ENCODE measurements around the gene LIMK2.
A peak's percentile ranks its signal among the peaks of the same experiment; 100 is the strongest.
"Not testable (repeated sequence)": the region's sequence is repeated elsewhere in the genome, so short reads cannot be mapped to it uniquely, and the experiment has no call there.

Gene LIMK2

DNA sequence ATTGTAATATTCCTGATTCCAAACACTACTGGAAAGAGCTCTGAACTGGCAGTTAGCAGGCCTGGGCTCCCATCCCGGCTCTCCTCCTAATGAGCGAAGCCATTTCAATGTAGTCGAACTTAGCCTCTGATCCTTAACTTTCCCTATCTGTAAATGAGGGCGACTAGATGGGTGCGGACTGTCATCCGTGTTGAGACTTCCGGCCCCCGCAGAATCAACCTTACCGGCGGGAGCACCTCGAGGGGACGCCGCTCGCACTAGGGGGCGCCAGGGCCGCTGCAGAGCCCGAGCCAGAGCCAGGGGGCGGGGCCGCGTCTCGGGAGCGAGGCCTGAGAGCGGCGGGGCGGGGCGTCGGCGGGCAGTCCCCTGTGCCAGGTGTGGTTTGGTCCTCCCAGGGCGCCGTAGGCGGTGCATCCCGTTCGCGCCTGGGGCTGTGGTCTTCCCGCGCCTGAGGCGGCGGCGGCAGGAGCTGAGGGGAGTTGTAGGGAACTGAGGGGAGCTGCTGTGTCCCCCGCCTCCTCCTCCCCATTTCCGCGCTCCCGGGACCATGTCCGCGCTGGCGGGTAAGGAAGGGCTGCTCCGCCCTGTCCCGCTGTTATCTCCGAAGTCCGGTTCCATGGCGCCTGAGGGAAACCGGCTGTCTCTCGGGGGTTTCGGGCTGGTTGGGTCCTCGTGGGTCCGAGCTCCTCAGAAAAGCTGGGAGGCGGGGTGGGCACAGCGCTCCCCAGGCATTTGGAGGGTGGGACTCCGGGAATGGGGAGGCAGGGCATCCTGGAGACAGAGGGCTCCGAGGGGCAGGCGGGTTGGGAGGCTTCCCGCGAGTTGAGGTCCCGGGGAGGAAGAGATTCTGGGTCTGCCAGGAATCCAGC is at the start of gene LIMK2:
LIMK2 (plus strand) TSS at position 437 of the 869 bp plus-strand sequence; CDS start at position 548, 111 bp downstream.
- peak; percentile 97 for DNase-seq (ENCODE audit: low spot score)

DNA sequence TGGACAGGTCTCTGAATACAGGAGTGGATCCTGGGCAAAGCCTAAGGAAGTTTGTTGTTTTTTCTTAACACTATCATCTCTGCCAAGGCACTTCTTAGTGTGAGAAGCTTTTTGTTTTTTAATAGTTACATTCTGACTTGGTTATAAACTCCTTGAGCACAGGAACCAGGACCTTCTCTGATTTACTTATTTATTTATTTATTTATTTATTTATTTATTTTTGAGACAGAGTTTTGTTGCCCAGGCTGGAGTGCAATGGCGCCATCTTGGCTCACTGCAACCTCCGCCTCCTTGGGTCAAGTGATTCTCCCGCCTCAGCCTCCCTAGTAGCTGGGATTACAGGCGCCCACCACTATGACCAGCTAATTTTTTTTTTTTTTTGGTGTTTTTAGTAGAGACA is 41.1 kb upstream of the LIMK2 start:
- no peak for DNase-seq (ENCODE audit: low spot score)

DNA sequence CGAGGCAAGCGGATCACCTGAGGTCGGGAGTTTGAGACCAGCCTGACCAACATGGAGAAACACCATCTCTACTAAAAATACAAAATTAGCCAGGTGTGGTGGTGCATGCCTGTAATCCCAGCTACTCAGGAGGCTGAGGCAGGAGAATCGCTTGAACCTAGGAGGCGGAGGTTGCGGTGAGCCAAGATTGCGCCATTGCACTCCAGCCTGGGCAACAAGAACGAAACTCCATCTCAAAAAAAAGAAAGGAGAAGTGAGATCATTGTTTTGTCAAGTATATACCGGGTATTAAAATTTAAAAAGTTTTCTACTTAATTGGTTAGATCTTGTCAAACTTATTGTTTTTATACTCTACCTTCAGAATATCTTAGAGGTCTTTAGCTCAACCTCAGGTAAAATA is 40.4 kb upstream of the LIMK2 start:
- not testable (repeated sequence) for DNase-seq (ENCODE audit: low spot score)

DNA sequence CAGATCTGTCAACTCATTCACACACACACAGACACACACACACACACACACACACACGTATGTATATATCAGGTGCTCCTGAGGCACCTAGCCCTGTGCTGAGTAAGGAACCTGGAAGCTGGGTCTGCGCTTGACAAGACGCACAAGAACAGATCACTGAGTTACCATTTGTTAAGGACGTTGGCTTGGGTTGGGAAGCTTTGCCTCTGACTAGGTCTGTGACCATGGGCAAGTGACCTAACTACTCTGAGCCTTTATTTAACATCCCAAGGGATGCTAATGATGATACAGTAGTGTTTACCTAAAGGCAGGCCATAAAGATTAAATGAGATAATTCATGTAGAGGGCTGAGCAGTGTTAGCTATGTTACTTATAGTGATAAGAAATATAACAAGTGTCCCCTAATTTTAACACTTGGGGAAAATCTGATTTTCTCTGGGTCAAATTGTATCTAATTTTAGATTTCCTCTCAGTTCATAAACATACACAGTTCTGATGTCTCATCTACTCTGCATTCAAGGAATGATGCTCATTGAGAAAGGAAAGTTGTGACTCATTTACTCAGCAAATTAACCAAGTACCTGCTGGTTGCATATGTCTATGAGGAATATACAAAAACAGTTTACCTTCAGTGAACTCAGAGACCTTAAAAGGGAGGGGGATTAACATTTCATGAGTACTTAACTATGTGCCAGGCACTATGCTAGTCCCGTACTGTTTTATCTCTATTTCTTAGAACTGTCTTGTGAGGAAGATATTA is 38.5 kb upstream of the LIMK2 start:
- DNase-seq (ENCODE audit: low spot score) = no peak

DNA sequence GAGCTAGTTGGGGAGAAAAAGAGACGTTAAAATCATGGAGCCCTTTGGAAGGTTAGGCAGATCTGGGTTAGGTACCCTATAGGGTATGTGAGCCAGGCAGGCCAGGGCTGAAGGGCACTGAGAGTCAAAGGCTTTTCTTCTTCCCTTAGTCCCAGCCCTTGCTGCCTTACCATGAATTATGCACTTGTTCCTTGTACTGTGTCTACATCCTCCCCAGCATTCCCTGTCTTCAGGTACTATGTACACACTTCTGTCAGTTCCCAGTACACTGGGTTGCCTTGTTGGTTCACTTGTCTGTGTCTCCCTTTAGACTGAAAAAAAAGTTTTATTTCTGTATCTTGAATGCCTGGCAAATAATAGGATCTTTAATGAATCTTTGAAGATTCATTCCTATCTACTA is 35.2 kb upstream of the LIMK2 start:
- DNase-seq (ENCODE audit: low spot score) = no peak

DNA sequence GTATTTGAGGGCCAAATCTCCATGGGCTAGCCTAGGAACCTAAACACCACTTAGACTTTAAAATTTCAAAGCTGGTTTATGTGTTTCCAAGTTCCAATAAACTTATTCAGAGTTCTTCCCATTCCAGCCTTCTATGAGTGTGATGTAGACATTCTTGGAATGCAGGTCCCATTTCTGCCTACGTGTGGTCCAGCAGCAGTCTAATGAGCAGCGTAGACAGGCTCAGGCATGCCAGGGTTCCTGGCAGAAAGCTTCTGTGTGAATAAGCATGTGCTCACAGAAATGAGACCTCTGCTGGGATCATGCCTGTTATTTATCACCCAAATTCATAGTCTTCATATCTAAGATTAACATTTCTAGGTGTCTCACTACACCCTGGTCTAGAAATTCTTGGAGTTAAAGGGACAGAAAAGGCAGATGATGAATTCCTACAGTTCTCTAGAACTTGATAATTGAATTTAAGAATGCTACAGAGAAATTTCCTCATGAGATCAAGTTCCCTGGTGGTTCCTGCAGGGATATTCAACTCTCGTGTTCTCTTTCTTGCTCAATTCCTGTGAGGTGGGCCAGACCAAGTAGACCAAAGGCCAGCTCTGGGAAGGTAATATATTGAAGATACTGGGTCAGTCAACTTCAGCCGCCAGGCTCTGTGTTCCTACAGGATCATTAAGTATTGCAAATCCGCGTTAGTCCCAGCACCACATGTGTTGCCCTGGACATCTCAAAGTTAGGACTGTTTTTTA is 34.5 kb upstream of the LIMK2 start:
- no peak for DNase-seq (ENCODE audit: low spot score)

DNA sequence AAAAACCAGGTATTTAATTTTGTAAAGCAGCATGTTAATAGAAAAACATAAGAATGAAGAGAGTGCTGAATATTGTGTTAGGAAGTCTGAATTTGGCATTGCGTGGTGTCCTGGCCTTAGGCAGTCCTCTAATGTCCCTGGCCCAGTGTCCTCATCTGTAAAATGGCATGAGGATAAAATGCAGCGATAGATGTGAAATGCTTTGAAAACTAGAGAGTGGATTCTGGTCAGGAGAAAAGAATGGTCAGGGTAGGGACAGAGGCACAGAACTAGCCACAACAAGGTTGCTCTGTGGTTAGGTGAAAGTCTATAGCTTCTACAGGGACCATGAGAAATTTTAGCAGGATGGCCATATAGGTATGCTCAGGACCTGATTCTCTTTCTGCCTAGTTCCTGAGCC is 33.2 kb upstream of the LIMK2 start:
- DNase-seq (ENCODE audit: low spot score) = no peak

DNA sequence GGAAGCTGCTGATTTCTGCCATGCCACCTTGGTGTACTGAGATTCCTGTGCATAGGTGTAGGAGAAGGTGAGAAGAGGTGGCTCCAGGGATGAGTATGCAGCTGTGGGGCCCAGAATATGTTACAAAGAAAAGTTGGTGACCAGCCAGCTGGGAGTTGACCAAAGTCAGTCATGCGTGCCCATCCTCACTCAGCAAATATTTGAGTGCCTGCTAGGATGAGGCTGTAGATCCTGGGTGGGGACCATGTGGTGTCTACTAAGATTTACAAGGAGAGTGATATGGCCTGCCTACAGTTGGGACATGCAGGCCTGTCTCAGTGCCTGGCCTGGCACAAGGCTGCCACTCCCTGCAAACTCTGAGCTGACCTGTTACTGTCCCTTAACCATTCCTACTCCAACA is 32.8 kb upstream of the LIMK2 start:
- peak; percentile 72 for DNase-seq (ENCODE audit: low spot score)

DNA sequence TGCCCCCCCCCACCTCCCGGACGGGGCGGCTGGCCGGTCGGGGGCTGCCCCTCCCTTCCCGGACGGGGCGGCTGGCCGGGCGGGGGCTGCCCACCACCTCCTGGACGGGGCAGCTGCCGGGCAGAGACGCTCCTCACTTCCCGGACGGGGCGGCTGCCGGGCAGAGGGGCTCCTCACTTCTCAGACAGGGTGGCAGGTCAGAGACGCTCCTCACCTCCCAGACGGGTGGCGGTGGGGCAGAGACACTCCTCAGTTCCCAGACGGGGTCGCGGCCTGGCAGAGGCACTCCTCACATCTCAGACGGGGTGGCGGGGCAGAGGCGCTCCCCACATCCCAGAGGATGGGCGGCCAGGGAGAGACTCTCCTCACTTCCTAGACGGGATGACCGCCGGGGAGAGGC is 28.1 kb upstream of the LIMK2 start:
- DNase-seq (ENCODE audit: low spot score) = no peak

DNA sequence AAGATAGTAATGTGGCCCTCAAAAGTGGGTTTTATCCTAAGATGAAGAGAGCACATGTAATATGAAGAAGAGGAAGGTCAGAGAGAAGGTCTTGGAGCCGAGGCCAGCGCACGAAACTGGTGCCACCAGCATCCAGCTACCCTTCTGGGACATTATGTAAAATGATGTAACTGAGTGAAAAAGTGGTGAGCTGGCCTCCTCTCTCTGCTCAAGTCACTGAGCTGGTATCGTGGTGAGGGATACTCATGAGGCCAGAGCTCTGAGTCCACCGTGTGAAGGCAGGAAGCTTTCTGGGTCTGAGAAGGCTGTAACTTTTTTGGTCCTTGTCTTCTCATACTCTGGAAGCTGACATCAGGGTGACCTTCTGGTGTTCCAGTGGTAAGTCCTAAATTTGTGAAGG is 27.0 kb upstream of the LIMK2 start:
- no peak for DNase-seq (ENCODE audit: low spot score)

DNA sequence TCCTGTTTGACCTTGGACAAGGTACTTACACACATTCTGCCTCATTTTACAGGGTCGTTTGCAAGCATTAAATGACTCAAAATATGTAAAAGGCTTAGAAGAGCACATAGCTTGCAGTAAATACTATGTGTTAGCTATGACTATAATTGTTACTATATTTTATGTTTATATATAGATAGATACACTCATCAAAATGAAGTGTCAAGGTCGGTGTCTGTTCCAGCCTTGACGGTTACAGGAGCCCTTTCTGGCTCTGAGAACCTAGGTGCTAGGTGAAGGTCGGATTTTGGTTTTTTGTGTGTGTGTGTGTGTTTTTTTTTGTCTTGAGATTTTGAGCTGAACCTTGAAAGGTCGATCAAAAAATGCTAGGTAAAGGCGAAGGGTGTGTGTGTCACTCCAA is 24.5 kb upstream of the LIMK2 start:
- DNase-seq (ENCODE audit: low spot score) = no peak

DNA sequence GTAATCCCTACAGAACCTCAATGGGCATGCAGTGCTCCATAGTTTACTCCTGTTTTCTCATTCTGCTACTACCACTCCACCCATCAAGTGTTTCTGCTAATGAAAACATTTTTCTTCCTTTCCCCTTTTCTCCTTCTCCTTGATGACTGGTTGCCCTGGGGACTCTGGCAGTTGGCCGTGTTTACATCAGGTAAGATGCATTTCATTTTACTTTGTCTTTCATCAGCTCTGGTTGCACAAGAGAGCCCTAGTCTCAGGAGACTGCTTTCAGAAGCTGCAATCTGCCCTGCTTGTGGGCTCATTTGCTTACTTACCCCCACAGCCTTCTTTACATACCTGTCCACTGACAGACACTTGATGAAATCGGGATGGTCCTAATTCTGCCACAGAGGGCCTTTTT is 19.6 kb upstream of the LIMK2 start:
- no peak for DNase-seq (ENCODE audit: low spot score)

DNA sequence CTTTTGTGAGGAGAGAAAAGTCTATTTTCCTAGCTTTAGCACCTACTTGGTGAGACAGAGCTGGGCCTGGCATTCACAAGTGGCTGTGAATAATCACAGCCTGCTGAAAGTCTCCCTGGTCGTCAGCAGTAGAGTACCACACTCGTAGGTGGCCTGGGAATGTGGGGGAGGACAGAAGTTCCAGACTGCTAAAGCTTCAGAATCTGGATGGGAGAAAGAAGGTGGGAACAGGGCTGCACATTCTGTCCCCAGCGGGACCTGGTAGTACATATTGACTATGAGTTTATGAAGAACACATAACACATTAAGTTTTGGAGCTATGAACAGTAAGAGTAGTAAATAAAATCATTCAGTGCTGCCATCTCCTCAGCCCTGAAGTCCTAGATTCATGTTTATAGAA is 19.0 kb upstream of the LIMK2 start:
- no peak for DNase-seq (ENCODE audit: low spot score)

DNA sequence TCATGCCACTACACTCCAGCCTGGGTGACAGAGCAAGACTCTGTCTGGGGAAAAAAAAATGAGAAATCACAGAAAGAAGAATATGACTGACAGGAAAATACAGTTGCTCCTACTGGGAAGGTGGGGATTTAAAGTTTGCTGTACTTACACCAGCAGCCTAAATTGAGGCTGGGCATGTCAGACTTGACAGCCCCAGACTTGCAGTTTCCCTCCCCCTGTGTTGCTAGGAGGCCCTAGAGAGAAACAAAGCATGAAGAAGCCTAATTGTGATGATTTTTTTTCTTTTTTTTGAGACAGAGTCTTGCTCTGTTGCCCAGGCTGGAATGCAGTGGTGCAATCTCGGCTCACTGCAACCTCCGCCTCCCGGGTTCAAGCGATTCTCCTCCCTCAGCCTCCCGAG is 17.4 kb upstream of the LIMK2 start:
- not testable (repeated sequence) for DNase-seq (ENCODE audit: low spot score)

DNA sequence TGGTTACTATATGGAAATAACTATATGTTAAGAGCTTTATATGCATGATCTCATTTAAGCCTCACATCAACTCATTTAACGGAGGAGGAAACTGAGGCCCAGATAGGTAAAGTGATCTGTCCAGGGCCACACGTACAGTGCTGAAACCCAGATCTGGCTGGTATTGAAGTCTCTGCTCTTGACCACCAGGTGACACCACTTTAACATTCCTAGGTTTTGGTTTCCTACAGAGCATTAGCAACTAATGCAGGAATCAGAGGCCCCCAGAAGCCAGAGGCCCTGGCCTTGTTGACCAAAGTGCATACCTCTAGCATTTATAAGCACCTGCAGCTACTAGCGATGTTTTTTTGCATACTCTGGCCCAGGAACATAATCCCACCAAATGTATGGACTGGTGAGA is 12.9 kb upstream of the LIMK2 start:
- DNase-seq (ENCODE audit: low spot score) = no peak

DNA sequence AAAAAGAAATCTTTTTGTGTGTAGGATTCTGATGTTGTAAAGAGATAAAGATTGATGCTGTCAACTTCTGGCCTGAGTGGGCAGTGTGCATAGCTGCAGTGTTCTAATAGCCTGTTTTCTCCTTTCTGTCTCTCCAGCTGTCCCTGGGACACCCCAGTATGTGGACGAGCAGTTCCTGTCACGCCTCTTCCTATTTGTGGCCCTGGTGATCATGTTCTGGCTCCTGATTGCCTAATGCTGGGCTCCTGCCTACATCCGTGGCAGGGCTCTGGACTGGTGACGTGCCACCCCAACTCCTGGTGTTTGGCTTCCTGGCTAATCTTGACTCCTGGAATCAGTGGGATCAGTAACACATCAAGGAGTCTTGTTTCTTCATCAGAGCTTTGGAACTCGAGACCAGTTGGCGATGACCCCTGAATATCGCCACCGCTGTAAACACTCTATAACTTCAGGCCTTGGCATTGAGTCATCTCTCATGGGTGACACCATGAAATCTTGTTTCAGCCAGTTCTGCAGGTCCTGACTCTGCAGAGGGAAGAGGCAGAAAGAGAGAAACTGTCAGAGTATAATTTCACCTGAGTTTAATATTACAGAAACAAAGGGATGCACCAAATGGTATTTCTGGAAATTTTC is 7.6 kb upstream of the LIMK2 start:
- not testable (repeated sequence) for DNase-seq (ENCODE audit: low spot score)

DNA sequence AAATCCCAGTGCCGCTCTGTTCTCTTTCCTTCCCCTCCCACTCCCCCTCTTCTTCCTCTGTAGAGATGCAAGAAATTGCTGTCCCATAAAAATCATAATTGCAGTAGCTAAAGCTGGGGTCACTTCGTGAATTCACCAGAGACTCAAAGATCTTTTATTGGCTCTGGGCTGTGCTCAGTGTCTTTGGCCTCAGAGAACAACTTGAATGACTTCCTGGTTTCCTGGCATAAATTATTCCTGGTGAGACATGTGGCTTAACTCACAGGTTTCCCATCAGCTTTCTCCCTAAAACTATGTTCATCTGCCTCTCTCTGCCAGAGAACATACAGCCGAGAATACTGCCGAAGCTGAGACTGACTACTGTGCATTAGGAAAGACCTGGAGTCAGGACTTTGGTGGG is 7.0 kb upstream of the LIMK2 start:
- DNase-seq (ENCODE audit: low spot score) = not testable (repeated sequence)

DNA sequence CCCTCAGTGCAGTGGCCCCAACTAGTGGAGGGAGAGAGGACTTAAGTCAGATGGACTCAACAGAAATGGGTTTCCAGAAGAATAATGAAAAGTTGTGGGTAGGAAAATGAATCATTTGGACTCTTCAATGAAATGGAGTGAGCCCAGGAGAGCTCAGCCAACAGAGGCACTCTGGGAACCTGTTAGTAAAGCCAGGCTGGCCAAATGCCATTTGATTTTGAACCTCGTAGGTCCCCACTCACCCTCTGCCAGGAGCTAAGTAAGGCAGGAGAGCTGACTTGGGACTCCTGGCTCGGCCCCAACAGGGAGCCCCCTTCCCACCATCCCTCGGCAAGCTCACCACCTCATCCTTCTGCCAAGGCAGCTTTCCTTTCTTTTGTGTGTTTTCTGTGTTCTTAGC is 5.6 kb upstream of the LIMK2 start:
- DNase-seq (ENCODE audit: low spot score) = not testable (repeated sequence)

DNA sequence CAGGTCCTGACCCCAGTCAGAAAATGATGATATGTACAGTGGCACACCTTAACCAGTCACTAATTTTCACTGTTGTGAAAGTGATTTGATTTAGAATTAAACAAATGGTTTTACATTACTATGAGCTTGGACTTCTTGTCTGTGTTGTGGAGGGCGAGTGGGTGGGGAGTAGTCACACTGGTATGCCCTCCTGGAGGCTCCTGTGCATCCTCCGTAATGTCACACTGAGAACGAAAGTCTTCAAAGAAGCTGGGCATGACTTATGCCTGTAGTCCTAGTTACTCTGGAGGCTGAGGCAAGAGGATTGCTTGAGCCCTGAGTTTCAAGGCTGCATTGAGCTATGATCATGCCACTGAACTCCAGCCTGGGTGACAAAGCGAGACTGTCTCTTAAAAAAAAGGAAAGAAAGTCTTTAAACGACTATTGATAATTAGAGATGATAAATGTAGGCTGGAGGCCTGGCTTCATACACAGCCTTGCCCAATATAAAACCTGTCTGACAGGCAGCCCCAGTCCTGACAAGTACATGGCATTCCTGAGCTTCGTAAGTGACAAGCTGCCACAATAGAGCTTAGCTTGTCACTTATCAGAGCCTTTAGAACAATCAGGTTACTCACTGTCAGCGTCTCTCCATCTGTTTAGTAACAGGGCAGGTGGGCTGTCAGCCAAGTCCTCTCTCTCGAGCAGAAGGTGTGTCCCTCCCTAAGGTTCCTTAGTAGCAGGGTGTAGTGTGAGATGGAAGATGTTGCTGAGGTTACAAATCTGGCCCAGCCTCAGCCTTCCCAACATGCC is 5.0 kb upstream of the LIMK2 start:
- no peak for DNase-seq (ENCODE audit: low spot score)

DNA sequence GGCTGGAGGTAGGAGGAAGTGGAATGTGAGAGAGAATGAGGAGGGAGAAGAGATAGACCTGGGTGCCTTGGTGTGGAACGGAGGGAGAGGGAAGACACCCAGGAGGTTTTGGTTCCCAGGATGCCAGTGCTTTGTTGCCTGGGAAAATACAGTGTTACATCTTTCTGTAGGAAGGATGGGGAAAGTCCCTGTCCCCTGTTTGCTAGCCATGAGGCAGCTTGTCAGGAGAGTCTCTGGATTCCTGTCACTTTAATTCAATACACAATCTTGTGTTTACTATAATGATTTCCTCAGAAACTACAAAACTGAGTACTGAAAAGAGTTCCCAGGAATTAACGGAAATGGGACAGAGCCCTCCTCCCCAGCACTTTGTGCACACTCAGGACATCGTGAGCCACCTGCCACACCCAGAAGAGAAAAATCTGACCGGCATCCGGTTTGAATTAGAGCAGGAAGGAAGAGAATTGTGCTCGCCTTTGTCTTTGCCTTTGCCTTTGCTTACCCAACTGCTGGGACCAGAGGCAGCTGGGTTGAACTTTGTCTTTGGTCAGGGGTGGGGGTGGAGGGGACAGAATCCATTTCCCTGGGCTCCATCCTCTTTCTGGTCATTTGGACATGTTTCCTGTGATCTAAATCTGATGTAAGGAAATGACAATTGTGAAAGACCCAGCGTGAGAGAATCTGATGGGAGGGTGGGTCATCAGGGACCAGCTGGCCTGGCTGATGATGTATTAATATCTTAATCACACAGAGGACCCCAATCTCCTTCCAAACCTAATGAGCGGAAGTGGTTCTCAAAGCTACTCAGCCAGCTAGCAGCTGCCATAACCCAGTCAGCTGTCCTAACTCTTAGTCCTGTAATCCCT is 1.3 kb upstream of the LIMK2 start:
- DNase-seq (ENCODE audit: low spot score) = no peak
